Endometrial microvascular endothelial cells (primary cell): Measurements from ENCODE around the gene PHOSPHO1. TPM values are rescaled to one million over a fixed set of nuclear protein-coding genes. Genes with fewer than 3 reads are reported as not detected.

Experiments
- total RNA-seq: library from RNA; depleted of rRNA; stranded (reverse); fragments of >200 nt; gene quantifications from one replicate; pipeline ENCODE4 v1.2.3, GENCODE V29; 2015; ENCODE audit errors: inconsistent ontology term

PHOSPHO1 gene
- total RNA-seq, 1 donor from 2014 or later = not detected

Other genes with a start within 250 kb of the PHOSPHO1 start
- 0.09 TPM for gene IGF2BP1, start 233.4 kb downstream of the PHOSPHO1 start, total RNA-seq
- gene B4GALNT2, start 98.0 kb downstream of the PHOSPHO1 start, total RNA-seq = not detected
- gene GNGT2, start 20.2 kb downstream of the PHOSPHO1 start, total RNA-seq = 5.4 TPM
- 69.5 TPM for gene ABI3, start 20.1 kb downstream of the PHOSPHO1 start, total RNA-seq
- 5.9 TPM for gene ZNF652, start 131.5 kb upstream of the PHOSPHO1 start, total RNA-seq
- gene PHB1, start 184.1 kb upstream of the PHOSPHO1 start, total RNA-seq = 246 TPM